ENCODE results near the gene PGM2.

DNA sequence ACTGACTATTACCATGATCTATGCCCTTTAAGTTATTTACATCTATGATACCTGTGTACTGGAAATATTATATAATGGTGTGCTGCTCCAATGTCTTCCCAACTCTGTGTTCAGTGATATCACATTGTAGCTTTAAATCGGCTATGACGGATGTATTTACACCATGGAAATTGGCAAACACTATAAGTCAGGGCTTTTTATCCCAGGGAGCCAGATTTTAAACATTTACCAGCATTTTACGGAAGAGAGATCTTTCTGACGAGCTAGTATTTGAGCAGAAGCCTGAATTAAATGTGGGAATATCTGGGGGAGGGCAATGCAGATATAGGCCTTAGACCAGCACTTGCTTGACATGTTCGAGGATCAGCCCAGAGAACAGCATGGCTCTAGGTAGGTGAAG, 7.7 kb upstream of the PGM2 start:
- TF ChIP-seq, protein P1, sequence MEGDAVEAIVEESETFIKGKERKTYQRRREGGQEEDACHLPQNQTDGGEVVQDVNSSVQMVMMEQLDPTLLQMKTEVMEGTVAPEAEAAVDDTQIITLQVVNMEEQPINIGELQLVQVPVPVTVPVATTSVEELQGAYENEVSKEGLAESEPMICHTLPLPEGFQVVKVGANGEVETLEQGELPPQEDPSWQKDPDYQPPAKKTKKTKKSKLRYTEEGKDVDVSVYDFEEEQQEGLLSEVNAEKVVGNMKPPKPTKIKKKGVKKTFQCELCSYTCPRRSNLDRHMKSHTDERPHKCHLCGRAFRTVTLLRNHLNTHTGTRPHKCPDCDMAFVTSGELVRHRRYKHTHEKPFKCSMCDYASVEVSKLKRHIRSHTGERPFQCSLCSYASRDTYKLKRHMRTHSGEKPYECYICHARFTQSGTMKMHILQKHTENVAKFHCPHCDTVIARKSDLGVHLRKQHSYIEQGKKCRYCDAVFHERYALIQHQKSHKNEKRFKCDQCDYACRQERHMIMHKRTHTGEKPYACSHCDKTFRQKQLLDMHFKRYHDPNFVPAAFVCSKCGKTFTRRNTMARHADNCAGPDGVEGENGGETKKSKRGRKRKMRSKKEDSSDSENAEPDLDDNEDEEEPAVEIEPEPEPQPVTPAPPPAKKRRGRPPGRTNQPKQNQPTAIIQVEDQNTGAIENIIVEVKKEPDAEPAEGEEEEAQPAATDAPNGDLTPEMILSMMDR (conservative IDR thresholded peaks at IDR 0.05; ENCODE audit: low read length): no peak
- no peak for TF ChIP-seq EZH2phosphoT487 (IDR thresholded peaks at IDR 0.05; ENCODE audit: borderline replicate concordance, low read depth, low read length)

Data from OCI-LY7 (cell line).